SIG-M5 treated with dmso at 0.1 percent for 504 hours (cell line): ENCODE results near the gene DMRT1.
A peak's percentile ranks its signal among the peaks of the same experiment; 100 is the strongest.

Experiments
- DNase-seq: peaks from one replicate; lab custom pipeline; 2025; ENCODE audit not compliant: unreplicated experiment; lab: John Stamatoyannopoulos, UW

DMRT1 gene

GRCh38 chr9:970151-970996 lies 128.9 kb downstream of the DMRT1 start:
- DNase-seq: no peak

DNA sequence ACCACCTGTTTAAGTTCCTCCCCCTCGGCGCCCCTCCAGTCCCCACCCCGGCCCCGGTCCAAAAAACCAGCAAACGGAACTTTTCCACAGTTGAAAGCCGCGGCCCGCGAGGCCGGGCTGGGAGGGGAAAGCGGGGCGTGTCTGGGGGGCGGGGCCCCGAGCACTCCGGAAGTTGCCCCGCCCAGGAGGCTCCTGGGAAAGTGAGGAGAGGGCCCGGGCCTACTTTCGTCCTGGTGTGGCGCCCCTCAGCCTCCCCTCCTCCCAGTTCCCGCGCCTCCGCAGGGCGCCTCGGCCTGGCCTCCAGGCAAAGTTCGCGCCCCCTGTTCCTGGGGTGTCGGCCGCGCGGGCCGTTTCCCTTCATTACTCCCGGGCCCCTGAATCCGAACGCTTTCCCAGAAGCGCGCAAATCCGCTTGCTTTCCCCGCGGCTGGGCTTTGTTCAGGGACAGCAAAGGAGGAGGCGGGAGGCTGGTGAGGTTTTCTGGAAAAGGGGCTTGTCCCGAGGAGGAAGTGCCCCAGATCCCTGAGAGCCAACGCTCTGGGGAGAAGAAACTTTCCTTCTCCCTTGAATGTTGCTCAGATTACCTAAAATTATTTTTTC lies 130.5 kb downstream of the DMRT1 start:
- no peak for DNase-seq

GRCh38 chr9:972501-973294 lies 131.2 kb downstream of the DMRT1 start:
- DNase-seq: no peak

DNA sequence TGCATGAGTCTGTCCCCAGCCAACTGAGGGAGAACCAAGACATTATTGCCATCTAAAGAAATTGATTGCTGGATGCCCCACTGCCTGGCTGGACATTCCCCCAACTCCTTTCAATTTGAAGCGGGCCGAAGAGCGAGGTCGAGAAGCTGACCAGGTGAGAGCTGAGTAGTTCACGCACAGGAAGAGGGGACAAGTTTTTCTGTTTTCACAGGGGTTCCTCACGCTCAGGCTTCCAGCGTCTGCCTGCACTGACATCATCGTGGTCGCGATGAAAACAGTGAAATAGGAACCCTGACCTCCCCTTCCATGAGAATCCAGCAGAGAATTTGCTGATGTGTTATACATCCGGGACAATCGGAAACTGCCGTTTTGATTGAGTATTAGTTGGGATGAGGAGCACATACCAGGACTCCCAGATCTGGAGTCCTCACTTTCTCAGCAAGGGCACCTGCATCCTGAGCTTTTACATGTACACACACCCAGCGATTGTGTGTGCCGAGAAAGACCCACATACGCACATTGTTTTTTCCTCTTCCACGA lies 131.9 kb downstream of the DMRT1 start:
- DNase-seq: no peak

DNA sequence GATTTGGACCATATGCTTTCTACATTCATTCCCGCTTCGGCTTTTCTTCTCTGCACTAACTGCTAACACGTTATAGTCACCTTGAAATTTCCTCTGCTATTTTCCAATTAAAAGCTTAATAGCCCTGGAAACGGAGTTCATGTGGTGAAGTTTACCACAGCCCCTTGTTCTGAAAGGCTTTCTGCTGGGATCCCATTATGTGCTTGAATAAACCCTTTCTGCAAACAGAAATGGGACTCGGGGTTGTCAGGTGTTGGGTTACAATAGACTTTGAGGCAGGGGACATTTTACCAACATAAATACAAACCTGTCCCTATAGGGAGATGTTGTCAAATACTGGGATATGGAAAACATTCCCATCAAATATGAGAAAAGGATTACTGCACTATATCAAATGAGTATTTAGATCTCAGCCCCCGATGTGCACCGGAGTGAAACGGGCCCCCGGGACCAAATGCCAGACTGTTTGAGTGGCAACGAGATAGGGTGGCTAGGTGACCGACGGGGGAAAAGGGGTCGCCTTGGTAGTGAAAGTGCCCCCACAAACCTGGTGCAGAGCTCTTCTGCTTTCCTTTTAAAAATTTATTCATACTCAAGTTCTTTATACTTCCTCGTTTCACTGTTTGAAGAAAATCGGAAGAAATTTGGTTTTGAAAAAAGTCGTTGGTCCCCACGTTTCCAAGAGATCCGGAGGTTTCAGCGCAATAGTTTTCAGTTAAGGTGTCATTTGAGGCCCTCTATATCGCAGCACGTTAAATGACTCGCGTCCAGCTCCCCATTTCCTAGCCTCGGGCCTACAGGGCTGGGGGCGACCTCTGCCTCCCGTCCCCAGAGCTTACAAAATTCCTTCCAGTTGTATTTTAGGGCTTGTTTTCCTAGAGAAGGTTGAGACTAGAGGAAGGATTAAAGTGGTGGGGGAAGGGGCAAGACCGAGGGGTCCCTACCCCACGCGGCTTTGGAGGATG lies 132.8 kb downstream of the DMRT1 start:
- DNase-seq: no peak

DNA sequence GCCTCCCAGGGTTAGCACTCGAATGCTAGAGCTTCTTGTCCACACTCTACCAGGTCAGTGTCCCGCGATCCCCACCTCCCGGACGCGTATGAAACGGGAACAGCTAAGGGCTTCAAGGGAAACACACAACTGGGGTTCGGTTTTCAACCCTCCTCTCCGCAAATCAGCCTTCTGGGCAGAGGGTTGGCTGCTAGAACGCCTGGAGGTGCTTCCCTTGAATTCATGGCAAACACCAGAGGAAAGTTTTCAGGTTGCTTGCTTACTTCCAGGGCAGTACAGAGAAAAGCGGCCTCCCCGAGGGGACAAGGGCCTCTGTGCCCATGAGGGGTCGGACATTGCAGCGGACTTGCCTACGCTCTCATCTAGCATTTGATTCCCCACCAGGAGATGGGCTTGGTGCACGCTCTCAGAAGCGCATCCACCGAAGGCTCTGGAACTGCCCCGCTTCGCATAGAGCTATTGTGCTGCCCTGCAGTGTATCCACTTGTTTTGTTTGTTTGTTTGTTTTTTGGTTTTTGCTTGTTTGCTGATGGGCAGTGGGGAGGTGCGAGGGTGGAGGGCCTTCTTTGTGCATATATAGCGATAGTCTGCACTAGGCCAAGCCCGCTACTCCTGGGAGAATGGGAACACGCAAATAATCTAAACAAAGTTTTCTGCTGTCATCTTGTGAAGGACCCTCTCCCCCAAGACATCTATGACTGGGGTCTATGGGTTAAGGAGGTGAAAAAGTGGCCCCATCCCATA lies 133.7 kb downstream of the DMRT1 start:
- DNase-seq: no peak

- no peak for DNase-seq
These were observed 134.3 kb downstream of the DMRT1 start for GRCh38 chr9:975740-976257.

- DNase-seq: no peak
These were observed 134.9 kb downstream of the DMRT1 start, which contains the start of gene DMRT3 for GRCh38 chr9:976258-976942. Gene DMRT3, plus strand, starts transcription at chr9:976655. Its CDS starts 347 bp downstream, at chr9:977002.

- no peak for DNase-seq
These were observed 135.7 kb downstream of the DMRT1 start for GRCh38 chr9:976943-977837.

GRCh38 chr9:977838-978830 lies 136.6 kb downstream of the DMRT1 start:
- no peak for DNase-seq

- no peak for DNase-seq
These were observed 138.5 kb downstream of the DMRT1 start for GRCh38 chr9:979983-980382.

DNA sequence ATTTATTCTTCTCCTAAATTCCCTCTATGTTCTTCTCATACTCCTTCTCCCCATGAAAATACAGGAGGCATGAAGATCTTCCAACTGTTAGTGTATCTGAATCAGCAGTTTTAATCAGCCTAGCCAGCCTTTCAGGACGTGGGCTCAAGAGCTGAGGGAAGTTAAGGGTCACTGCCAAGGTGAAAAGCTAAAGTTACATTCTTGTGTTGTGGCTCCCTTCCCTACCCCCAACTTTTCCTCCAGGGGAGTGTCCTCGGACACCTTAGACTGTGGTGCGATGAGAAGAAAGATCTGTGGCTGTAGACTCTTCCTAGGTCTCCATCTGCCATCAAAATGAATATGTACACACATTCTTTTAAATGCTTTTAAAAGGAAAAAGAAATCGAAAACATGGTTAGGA lies 139.1 kb downstream of the DMRT1 start:
- no peak for DNase-seq

DNA sequence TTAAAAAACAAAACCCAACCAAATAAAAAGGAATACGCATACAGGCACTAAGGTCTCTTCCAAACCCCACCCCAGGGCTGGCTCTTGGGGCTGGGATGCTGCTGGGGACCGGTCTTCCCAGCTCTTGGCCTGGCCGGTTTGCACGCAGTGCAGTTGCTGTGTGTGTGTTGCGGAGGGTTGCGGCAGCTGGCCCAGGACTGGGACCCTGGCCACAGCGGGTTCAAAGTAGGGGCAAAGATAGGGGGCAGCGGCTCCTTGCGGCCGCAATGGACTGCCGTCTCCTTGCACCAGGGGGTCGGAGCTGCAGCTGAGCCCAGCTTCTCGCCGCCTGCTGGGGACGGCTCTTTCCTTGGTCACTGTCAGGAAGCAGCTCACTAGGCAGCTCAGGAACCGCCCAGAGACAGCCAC lies 140.0 kb downstream of the DMRT1 start:
- DNase-seq: no peak

- DNase-seq: peak; percentile 52
These were observed 141.1 kb downstream of the DMRT1 start for GRCh38 chr9:982394-983230.

DNA sequence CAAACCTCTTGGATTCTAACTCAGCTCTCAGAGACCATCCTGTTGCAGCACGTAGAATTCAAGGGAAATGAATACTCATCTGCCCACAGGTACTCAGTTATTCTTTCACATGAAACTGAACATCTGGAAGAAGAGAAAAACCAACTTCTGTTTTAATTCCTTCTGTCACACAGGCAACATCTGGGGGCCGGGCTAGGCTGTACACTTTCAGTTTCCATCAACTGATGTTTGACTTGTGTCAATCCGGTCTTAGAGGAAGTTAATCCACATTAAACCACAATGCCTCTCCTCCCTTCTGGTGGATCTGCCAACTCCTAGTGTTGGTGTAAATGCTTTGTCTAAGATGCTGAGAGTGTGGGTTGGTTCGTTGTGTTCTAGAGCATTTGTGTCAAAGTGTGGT lies 152.5 kb downstream of the DMRT1 start:
- DNase-seq: peak; percentile 79

DNA sequence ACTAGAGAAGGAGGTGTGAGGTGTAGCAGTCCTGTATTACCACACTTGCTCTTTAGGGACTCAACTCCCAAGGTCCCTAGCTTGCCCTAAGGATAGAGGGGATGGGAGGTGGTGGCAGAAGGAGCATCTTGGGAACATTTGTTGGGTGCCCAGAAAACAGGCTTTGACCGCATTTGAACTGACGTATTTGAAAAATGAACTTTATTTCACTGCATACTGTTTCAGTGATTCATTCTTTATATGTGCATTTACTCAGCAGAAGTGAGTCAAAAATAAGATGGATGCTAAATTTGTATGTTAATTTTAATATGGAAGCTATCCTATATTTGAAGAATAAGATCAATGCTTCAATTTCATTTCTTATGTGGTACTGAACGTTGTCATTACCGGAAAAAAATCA lies 153.7 kb downstream of the DMRT1 start:
- no peak for DNase-seq
